AG10803 (cell line): ENCODE measurements around the gene RNASEH2A.

Experiments
- DNase-seq: peaks from one replicate; pipeline ENCODE4 v3.0.0; 2010; ENCODE audit warnings: low read depth
- H3K4me3 ChIP-seq: 2 replicates; pipeline ENCODE4 v1.5.1; 2011; ENCODE audit warnings: mild to moderate bottlenecking, low read length, control low read depth
- CTCF ChIP-seq: conservative IDR thresholded peaks from 2 replicates; pipeline ENCODE4 v1.5.1; 2011; ENCODE audit warnings: mild to moderate bottlenecking, low read length, control low read depth, inconsistent platforms

RNASEH2A gene

DNA sequence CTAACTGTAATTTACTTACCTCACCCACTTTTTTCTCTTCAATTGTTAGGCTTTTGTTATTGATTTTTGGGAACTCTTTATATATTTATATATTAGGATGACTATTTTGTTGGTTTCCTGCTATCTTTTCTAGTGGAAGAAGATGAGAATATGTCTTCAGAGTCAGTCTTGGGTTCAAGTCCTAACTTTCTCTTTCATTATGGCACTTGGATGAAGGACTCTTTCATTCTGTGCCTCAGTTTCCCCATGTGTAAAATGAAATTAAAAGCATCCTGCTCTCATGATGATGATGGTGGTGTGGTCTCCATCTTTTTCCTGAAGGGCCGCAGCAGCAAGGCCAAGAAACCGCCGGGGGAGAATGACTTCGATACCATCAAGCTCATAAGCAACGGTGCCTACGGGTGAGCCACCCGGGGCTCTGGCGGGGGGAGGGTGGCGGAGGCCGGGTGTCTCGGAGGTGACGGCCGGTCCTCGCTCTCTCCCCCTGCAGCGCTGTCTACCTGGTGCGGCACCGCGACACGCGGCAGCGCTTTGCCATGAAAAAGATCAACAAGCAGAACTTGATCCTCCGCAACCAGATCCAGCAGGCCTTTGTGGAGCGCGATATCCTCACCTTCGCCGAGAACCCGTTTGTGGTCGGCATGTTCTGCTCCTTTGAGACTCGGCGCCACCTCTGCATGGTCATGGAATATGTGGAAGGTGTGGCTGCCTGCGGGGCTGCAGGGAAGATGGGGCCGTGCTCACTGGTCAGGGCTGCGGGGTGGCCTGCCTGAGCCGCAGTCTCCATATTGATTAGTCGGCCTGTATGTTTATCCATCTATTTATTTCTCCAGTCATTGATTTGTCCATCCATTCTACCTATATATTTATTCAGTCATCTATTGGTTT is 51.9 kb downstream of the RNASEH2A start:
- DNase-seq, result no peak
- TF ChIP-seq CTCF, result no peak
- H3K4me3 ChIP-seq, result no peak overlapping the region

GRCh38 chr19:12859546-12859945 is 53.2 kb downstream of the RNASEH2A start:
- no peak overlapping the region for H3K4me3 ChIP-seq
- DNase-seq, result no peak
- no peak for TF ChIP-seq CTCF
